Transverse colon (tissue), 4 donors: ENCODE measurements around the gene ETS2.

Experiments
- EP300 ChIP-seq: sonication (generic); formaldehyde crosslinking; IDR thresholded peaks from one replicate; pipeline ENCODE4 v1.6.1; 2017; ENCODE audit warnings: antibody characterized with exemption, low read depth
- POLR2AphosphoS5 ChIP-seq, 3 donors: sonication (generic); formaldehyde crosslinking; IDR thresholded peaks; one replicate each; pipeline ENCODE4 v1.6.1; 2016; ENCODE audit warnings: antibody characterized with exemption in 3 of 3
- TF ChIP-seq, protein P1 (sequence below), 5 experiments: fragments of 200-600 bp in 3 of 5; fragments of 450-650 bp in 2 of 5; sonication (generic) in 3 of 5; IDR thresholded peaks; 1 replicate in 2 of 5; 2 replicates in 3 of 5; pipeline ENCODE4 v1.5.1; 2016 to 2017; ENCODE audit warnings: antibody characterized with exemption in 5 of 5, inconsistent platforms in 3 of 5, mild to moderate bottlenecking in 2 of 5, moderate library complexity in 1 of 5

DNA sequence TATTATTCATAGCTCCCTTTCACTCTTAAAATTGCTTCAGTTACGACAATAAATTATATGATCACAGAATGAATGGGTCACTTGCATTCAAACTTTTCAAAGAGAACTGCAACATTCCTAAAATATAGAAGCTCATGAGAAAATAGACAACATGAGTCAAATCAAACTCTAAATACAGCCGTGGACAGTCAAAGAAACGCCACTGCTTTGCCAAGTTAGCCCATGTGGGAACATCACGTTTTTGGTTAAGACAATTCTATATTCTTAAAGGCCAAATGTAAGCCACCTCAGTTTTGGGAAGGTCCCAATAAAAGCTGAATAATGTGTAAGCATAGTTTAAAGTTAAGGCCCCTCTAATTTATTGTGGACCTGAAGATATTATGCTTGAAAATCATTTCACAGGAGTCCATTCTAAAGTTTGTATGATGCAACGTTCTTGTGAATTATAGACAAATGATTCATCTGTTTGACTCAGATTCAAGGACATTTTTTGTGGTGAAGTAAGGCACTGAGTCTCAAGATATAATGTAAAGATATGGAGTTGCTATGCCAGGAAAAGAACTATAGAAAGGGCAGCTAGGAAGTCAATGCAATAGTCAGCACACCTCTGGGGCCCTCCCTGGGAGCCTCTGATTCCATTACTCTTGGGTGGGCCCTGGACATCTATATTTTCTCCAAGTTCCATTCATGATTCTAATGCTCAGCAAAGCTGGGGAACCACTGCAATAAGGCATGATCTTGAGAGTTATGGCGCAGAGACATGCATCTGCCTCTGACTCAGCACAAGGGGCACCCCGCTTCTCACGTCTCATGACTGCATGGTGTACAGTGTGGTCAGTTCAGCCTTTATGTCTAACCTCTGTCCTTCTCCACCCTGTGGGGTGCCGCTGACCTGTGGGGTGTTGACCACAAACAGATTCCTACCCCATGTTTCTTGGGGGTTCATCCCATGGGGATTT, 33.9 kb downstream of the ETS2 start:
- TF ChIP-seq, protein P1, sequence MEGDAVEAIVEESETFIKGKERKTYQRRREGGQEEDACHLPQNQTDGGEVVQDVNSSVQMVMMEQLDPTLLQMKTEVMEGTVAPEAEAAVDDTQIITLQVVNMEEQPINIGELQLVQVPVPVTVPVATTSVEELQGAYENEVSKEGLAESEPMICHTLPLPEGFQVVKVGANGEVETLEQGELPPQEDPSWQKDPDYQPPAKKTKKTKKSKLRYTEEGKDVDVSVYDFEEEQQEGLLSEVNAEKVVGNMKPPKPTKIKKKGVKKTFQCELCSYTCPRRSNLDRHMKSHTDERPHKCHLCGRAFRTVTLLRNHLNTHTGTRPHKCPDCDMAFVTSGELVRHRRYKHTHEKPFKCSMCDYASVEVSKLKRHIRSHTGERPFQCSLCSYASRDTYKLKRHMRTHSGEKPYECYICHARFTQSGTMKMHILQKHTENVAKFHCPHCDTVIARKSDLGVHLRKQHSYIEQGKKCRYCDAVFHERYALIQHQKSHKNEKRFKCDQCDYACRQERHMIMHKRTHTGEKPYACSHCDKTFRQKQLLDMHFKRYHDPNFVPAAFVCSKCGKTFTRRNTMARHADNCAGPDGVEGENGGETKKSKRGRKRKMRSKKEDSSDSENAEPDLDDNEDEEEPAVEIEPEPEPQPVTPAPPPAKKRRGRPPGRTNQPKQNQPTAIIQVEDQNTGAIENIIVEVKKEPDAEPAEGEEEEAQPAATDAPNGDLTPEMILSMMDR (IDR thresholded peaks at IDR 0.05), result no peak
- TF ChIP-seq POLR2AphosphoS5 (IDR thresholded peaks at IDR 0.05) (no peak), EP300 (no peak)
